ENCODE results near the gene YAP1. TPM values are rescaled to one million over a fixed set of nuclear protein-coding genes. Genes with fewer than 3 reads are reported as not detected.
"Not testable (repeated sequence)": the region's sequence is repeated elsewhere in the genome, so short reads cannot be mapped to it uniquely, and the experiment has no call there.

The YAP1 gene
- total RNA-seq, 1 experiment from 2014 or later, result 158 TPM

DNA sequence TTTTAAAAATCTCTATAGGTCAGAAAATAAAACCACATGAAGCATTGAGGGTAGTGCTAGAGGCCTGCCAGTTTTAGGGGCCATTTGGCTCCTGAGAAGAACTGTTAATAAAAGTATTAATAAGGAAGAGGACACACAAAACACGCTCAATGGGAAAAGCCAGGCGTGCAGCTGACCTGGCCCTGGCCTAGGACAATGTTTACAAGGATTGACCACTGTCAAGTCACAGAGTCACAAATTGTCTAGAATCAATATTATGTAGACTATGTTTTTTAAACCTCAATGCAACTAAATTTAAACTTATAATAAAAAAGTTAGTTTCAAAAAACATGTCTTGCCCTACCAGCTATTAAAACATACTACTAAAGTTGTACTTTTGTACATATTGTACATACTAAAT, 89.4 kb downstream of the YAP1 start:
- no TSS peak for BruUV-seq (replicated peaks)
- Mint-ChIP-seq H3K9me3 (ENCODE audit: unreplicated experiment) (no peaks in the 10 kb centered on the region), H3K27ac (ENCODE audit: low read depth, unreplicated experiment) (no peak overlapping the region), H3K4me1 (ENCODE audit: insufficient read depth, unreplicated experiment) (peaks cover 34% of the 10 kb centered on the region), H3K4me3 (ENCODE audit: unreplicated experiment) (no peak overlapping the region), H3K27me3 (ENCODE audit: insufficient read depth, unreplicated experiment) (no peaks in the 10 kb centered on the region), H3K36me3 (ENCODE audit: insufficient read depth, unreplicated experiment) (peaks cover 68% of the 10 kb centered on the region)
- DNase-seq (ENCODE audit: unreplicated experiment), result no peak
- TF ChIP-seq, protein P1, sequence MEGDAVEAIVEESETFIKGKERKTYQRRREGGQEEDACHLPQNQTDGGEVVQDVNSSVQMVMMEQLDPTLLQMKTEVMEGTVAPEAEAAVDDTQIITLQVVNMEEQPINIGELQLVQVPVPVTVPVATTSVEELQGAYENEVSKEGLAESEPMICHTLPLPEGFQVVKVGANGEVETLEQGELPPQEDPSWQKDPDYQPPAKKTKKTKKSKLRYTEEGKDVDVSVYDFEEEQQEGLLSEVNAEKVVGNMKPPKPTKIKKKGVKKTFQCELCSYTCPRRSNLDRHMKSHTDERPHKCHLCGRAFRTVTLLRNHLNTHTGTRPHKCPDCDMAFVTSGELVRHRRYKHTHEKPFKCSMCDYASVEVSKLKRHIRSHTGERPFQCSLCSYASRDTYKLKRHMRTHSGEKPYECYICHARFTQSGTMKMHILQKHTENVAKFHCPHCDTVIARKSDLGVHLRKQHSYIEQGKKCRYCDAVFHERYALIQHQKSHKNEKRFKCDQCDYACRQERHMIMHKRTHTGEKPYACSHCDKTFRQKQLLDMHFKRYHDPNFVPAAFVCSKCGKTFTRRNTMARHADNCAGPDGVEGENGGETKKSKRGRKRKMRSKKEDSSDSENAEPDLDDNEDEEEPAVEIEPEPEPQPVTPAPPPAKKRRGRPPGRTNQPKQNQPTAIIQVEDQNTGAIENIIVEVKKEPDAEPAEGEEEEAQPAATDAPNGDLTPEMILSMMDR (IDR thresholded peaks at IDR 0.05; ENCODE audit: unreplicated experiment), result no peak
- intact Hi-C loops (cut with micrococcal nuclease), result no loop called here
- POLR2A ChIA-PET, result interaction anchor here (1.0 to 1.1 kb wide), 2 partner anchors 9 to 69 kb away, joined by 4 to 5 read pairs; no protein-coding TSS in a partner anchor
- CTCF ChIA-PET, result interaction anchor here (0.7 kb wide), 1 partner anchor 16 kb away, joined by 4 read pairs; no protein-coding TSS in a partner anchor

DNA sequence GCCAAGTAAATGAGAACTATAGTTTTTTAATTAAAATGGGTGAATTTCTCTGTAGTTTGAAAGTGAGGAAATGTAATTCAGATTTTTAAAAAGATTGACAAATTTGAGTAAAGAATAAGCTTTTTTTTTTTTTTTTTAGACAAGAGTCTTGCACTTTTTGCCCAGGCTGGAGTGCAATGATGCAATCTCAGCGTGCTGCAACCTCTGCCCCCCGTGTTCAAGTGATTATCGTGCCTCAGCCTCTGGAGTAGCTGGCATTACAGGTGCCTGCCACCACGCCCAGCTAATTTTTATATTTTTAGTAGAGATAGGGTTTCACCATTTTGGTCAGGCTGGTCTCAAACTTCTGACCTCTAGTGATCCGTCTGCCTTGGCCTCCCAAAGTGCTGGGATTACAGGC, 90.1 kb downstream of the YAP1 start:
- BruUV-seq (replicated peaks); H3K27me3 Mint-ChIP-seq (ENCODE audit: insufficient read depth, unreplicated experiment); intact Hi-C loops (cut with micrococcal nuclease); H3K27ac Mint-ChIP-seq (ENCODE audit: low read depth, unreplicated experiment); H3K9me3 Mint-ChIP-seq (ENCODE audit: unreplicated experiment); H3K4me3 Mint-ChIP-seq (ENCODE audit: unreplicated experiment): not testable (repeated sequence)
- Mint-ChIP-seq H3K36me3 (ENCODE audit: insufficient read depth, unreplicated experiment) (peaks cover 62% of the 10 kb centered on the region), H3K4me1 (ENCODE audit: insufficient read depth, unreplicated experiment) (peaks cover 37% of the 10 kb centered on the region)
- ChIA-PET POLR2A (interaction anchor here (0.8 to 1.1 kb wide), 3 partner anchors 10 to 68 kb away, joined by 3 to 5 read pairs (median 4); no protein-coding TSS in a partner anchor), CTCF (interaction anchor here (0.7 to 1.0 kb wide), 2 partner anchors 15 to 69 kb away, joined by 3 to 4 read pairs; no protein-coding TSS in a partner anchor)
- DNase-seq (ENCODE audit: unreplicated experiment), result peak; percentile 31

DNA sequence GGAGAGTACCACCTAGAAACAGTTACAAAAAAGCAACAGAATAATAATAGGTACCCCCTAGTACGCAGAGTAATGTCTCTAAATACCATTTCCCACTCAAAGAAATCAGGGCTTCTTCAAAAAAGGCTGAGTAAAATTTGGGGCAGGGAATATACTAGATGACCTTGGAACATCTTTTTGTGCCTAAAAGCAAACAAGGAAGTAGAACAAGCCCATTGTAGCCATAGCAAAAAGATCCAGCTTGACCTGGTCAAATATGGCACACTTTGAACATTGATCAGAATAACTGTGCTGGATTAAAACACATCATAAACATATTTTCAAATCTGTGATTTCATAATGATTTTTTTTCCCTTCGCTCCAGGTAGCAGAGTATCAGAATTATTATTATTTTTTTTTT, 91.5 kb downstream of the YAP1 start:
- intact Hi-C loops (cut with micrococcal nuclease), result no loop called here
- CTCF ChIA-PET, result no interaction called here
- Mint-ChIP-seq H3K4me3 (ENCODE audit: unreplicated experiment) (no peak overlapping the region), H3K4me1 (ENCODE audit: insufficient read depth, unreplicated experiment) (peaks cover 31% of the 10 kb centered on the region), H3K9me3 (ENCODE audit: unreplicated experiment) (no peaks in the 10 kb centered on the region), H3K27ac (ENCODE audit: low read depth, unreplicated experiment) (no peak overlapping the region), H3K27me3 (ENCODE audit: insufficient read depth, unreplicated experiment) (no peaks in the 10 kb centered on the region), H3K36me3 (ENCODE audit: insufficient read depth, unreplicated experiment) (peaks cover 63% of the 10 kb centered on the region)
- POLR2A ChIA-PET, result no interaction called here
- no peak for DNase-seq (ENCODE audit: unreplicated experiment)
- TF ChIP-seq, protein P1 (IDR thresholded peaks at IDR 0.05; ENCODE audit: unreplicated experiment), result no peak
- BruUV-seq (replicated peaks), result no TSS peak

DNA sequence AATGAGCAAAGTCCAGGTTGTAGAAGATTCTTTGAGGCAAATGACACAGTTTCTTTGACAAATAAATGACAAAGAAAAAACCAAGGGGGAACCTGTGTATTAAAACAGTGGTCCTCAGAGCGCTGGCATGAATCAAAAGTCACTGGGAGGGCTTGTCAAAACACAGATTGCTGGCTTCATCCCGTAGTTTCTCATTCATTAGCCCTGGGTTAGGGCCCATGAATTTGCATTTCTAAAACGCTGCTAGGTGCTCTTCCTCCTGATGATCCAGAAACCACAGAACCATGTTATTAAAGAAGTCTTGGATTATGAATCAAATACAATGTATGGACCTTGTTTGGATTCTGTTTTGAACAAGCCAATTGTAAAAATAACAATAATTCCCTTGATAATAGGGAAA, 92.7 kb downstream of the YAP1 start:
- TF ChIP-seq, protein P1 (IDR thresholded peaks at IDR 0.05; ENCODE audit: unreplicated experiment), result no peak
- POLR2A ChIA-PET, result interaction anchor here (0.6 kb wide), 2 partner anchors 82 to 633 kb away, joined by 3 read pairs; no protein-coding TSS in a partner anchor
- intact Hi-C loops (cut with micrococcal nuclease), result no loop called here
- no peak for DNase-seq (ENCODE audit: unreplicated experiment)
- H3K9me3 Mint-ChIP-seq (ENCODE audit: unreplicated experiment), result no peaks in the 10 kb centered on the region
- no peaks in the 10 kb centered on the region for H3K27me3 Mint-ChIP-seq (ENCODE audit: insufficient read depth, unreplicated experiment)
- H3K4me1 Mint-ChIP-seq (ENCODE audit: insufficient read depth, unreplicated experiment), result peaks cover 31% of the 10 kb centered on the region
- H3K27ac Mint-ChIP-seq (ENCODE audit: low read depth, unreplicated experiment), result no peak overlapping the region
- H3K4me3 Mint-ChIP-seq (ENCODE audit: unreplicated experiment), result no peak overlapping the region
- CTCF ChIA-PET, result no interaction called here
- BruUV-seq (replicated peaks), result no TSS peak
- peaks cover 69% of the 10 kb centered on the region for H3K36me3 Mint-ChIP-seq (ENCODE audit: insufficient read depth, unreplicated experiment)

Measured in MCF 10A (cell line).